ENCODE measurements around the gene CBFA2T3.

- no peak for TF ChIP-seq CTCF (conservative IDR thresholded peaks at IDR 0.05; ENCODE audit: low read length)
- TF ChIP-seq EZH2phosphoT487 (IDR thresholded peaks at IDR 0.05; ENCODE audit: borderline replicate concordance) = no peak
Observed at GRCh38 chr16:89004209-89004831, 27.3 kb upstream of the CBFA2T3 start.

Data from Loucy (cell line).